Measurements from ENCODE around the gene PRUNE1. TPM values are rescaled to one million over a fixed set of nuclear protein-coding genes. Genes with fewer than 3 reads are reported as not detected.

Gene PRUNE1
- total RNA-seq, 4 donors from 2014 or later, result 8.9 to 21.0 (median 15.9) TPM

DNA sequence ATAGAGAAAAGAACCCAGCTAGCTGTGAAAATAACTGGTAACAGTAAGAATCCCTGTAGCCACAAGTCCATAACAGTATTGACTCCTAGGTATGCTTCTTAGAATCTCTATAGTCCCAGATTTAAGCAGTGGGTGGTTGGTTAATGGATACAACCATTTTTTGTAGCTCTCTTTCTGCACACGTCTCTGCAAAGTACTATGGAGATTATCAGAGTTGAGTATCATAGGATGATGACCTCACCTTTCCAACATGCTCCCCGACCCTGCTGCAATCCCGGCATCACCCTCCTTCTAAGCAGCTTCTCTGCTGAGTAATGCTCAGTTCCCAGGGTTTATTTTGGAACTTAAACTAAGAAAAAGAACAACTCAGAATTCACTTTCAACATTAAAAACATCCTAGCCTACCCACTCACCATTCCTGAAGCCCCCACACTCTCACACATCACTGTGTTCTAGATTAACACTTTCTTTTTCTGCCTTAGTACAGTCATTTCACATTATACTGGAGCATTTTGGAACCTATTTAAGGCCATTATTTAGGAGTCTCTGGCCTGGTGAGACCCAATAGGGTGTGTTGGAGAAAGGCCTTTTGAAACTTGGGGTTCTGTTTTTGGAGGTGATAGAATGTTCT lies 54.6 kb downstream of the PRUNE1 start:
- DNase-seq, result no peak
- peaks cover 4 to 24% (median 11%) of the 10 kb centered on the region in 3 donors for H3K4me1 ChIP-seq
- H3K27ac ChIP-seq, result no peak overlapping the region
- H3K27me3 ChIP-seq, result no peaks in the 10 kb centered on the region
- intact Hi-C loops (cut with DNase I), result no loop called here
- 63 to 94% methylated on average over 2 to 3 of the region's 3 CpGs for WGBS, 2 donors
- TF ChIP-seq, protein P1, sequence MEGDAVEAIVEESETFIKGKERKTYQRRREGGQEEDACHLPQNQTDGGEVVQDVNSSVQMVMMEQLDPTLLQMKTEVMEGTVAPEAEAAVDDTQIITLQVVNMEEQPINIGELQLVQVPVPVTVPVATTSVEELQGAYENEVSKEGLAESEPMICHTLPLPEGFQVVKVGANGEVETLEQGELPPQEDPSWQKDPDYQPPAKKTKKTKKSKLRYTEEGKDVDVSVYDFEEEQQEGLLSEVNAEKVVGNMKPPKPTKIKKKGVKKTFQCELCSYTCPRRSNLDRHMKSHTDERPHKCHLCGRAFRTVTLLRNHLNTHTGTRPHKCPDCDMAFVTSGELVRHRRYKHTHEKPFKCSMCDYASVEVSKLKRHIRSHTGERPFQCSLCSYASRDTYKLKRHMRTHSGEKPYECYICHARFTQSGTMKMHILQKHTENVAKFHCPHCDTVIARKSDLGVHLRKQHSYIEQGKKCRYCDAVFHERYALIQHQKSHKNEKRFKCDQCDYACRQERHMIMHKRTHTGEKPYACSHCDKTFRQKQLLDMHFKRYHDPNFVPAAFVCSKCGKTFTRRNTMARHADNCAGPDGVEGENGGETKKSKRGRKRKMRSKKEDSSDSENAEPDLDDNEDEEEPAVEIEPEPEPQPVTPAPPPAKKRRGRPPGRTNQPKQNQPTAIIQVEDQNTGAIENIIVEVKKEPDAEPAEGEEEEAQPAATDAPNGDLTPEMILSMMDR (IDR thresholded peaks at IDR 0.05), result no peak
- TF ChIP-seq POLR2A (IDR thresholded peaks at IDR 0.05), result no peak
- H3K4me3 ChIP-seq, result no peak overlapping the region
- H3K36me3 ChIP-seq, result no peaks in the 10 kb centered on the region
- H3K9me3 ChIP-seq, result no peaks in the 10 kb centered on the region

DNA sequence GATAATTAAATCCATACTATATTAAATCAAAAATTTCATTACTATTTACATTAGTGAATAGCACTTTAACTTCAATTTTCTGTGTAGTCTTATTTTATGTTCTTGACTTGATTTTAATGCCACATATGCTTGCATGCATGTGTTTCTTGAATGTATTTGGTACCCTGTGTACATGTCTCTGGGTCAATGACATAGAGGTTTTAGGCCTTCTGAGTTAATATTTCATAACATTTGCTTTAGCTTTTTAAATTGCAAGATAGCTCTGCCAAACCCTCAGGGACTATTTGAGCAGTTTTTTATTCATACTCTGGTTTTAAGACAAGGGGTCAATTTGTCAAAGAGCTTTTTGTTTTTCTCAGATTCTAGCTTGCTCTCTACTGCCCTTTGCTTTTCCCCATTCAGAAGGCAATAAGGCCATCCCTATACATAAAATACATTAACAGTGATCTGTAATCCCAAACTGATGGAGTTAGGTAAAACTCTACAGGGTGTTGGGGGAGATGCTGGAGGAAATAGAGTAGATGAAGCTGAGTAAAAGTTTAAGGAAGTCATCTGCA lies 56.9 kb downstream of the PRUNE1 start:
- H3K4me1 ChIP-seq, result peaks cover 0 to 22% (median 11%) of the 10 kb centered on the region in 3 donors
- intact Hi-C loops (cut with DNase I), result no loop called here
- H3K9me3 ChIP-seq, result no peaks in the 10 kb centered on the region
- no peak overlapping the region for H3K27ac ChIP-seq
- H3K36me3 ChIP-seq, result no peaks in the 10 kb centered on the region
- TF ChIP-seq, protein P1 (IDR thresholded peaks at IDR 0.05), result no peak
- no peak for TF ChIP-seq POLR2A (IDR thresholded peaks at IDR 0.05)
- no peak for DNase-seq
- H3K4me3 ChIP-seq, result no peak overlapping the region
- H3K27me3 ChIP-seq, result no peaks in the 10 kb centered on the region

DNA sequence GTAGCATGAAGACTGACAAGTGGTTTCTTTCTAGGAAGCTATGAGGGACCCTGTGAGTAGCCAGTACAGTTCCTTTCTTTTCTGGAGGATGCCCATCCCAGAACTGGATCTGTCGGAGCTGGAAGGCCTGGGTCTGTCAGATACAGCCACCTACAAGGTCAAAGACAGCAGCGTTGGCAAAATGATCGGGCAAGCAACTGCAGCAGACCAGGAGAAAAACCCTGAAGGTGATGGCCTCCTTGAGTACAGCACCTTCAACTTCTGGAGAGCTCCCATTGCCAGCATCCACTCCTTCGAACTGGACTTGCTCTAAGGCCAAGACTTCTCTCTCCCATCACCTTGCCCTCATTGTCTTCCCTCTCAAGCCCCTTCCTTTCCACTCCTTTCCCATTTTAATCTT lies 58.9 kb downstream of the PRUNE1 start:
- WGBS, 2 donors, result 92 to 94% methylated on average over 1 to 4 of the region's 4 CpGs
- Histone ChIP-seq H3K4me3 (no peak overlapping the region), H3K36me3 (no peaks in the 10 kb centered on the region), H3K27ac (no peak overlapping the region), H3K9me3 (no peaks in the 10 kb centered on the region), H3K4me1 (peaks cover 8 to 22% (median 15%) of the 10 kb centered on the region in 3 donors), H3K27me3 (no peaks in the 10 kb centered on the region)
- TF ChIP-seq POLR2A (IDR thresholded peaks at IDR 0.05), result no peak
- TF ChIP-seq, protein P1 (IDR thresholded peaks at IDR 0.05), result no peak
- intact Hi-C loops (cut with DNase I), result no loop called here
- no peak for DNase-seq

DNA sequence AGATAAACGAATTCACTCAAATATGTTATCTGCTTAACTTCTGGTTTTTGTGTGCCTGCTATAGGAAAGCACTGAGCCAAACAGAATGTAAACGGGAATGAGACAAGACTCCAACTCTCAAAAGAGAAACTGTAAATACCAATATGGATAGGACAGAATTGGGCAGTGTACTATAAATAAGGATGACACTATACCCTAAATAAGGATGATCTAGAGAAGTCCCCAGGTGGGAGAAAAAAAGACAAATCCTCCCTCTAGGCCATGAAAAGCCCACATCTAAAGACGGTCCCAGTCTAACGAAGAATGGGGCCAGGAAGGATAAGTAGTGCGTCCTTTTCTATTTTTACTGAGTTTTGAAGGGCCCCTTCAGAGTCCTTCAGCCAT lies 60.8 kb downstream of the PRUNE1 start:
- 69 to 81% methylated on average over 5 of the region's 5 CpGs for WGBS, 2 donors
- intact Hi-C loops (cut with DNase I), result no loop called here
- peaks cover 0 to 9% (median 0%) of the 10 kb centered on the region in 3 donors for H3K36me3 ChIP-seq
- DNase-seq, result no peak
- no peak overlapping the region for H3K4me3 ChIP-seq
- H3K27me3 ChIP-seq, result no peaks in the 10 kb centered on the region
- no peak for TF ChIP-seq POLR2A (IDR thresholded peaks at IDR 0.05)
- TF ChIP-seq, protein P1 (IDR thresholded peaks at IDR 0.05), result no peak
- H3K27ac ChIP-seq, result peak overlapping the region; percentile 6 to 100 (median 100)
- no peaks in the 10 kb centered on the region for H3K9me3 ChIP-seq
- peaks cover 11 to 26% (median 16%) of the 10 kb centered on the region in 3 donors for H3K4me1 ChIP-seq

DNA sequence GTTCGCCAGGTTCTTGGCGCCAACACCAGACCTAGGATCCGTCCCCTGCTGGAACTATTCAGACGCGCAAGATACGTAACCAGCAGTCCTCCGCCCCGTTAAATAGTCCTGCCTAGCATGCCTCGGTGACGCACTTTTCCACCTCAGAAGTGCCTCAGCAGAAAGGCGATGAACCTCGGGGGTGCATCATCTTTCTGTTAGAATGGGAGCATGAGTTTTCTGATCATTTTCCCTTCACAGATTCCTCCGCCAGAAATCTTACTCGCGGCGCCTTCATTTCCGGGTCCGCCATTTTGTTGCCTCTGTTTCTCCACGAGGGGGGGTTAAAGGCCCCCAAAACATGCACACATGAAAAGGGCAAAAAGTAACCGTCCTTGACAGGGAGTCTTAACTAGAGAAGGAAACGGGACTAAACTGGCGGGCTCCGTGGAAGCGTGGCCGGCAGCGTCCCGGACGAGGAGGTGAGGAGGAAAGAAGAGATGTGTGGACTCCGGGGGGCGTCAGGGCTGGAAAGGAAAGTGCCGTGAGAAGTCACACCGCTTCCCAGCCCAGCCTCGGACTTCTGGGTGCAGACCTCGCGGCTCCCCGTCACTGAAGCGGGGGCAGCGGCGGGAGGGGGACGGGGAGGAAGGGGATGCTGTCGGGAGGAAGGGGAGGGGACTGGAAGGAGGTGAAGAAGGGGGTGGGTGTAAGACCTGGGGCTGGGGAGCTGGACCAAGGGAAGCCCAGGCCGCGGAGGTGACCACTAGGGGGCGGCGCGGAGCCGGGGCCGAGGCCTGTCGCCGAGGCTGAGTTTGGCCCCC lies 62.4 kb downstream of the PRUNE1 start, which contains the start of gene GABPB2:
TSS of gene GABPB2 (plus strand) at position 288 of the 803 bp plus-strand sequence. CDS start 17,429 bp downstream, outside the sequence.
- WGBS, 2 donors, result 0 to 1% methylated on average over 33 to 37 of the region's 50 CpGs
- intact Hi-C loops (cut with DNase I), result no loop called here

More for the DNA sequence above, 62.4 kb downstream of the PRUNE1 start, which contains the start of gene GABPB2:
- H3K9me3 ChIP-seq, result no peaks in the 10 kb centered on the region
- TF ChIP-seq, protein P1 (IDR thresholded peaks at IDR 0.05), result peak; percentile 70 to 96 (median 82)
- TF ChIP-seq POLR2A (IDR thresholded peaks at IDR 0.05), result peak in 2 of 4 donors; percentile 28 to 45
- H3K4me3 ChIP-seq, result peak within 1 kb of the TSS; percentile 80 to 97 (median 92)
- H3K36me3 ChIP-seq, result peaks cover 0 to 24% (median 0%) of the 10 kb centered on the region in 3 donors
- no peaks in the 10 kb centered on the region for H3K27me3 ChIP-seq
- H3K4me1 ChIP-seq, result peaks cover 11 to 26% (median 16%) of the 10 kb centered on the region in 3 donors
- peak within 1 kb of the TSS; percentile 98 to 100 (median 100) for H3K27ac ChIP-seq
- peak; percentile 35 for DNase-seq
